H9 (cell line): ENCODE measurements around the gene CCNI2. TPM values are rescaled to one million over a fixed set of nuclear protein-coding genes. Genes with fewer than 3 reads are reported as not detected.

Experiments
- DNase-seq: peaks from one replicate; pipeline ENCODE4 v3.0.0-alpha.2; 2017
- H2AFZ ChIP-seq: one replicate; pipeline ENCODE4 v1.6.1; 2013; ENCODE audit warnings: mild to moderate bottlenecking, low read length, control low read depth, moderate library complexity
- H2AK5ac ChIP-seq: 2 replicates; pipeline ENCODE4 v1.6.1; 2013; ENCODE audit warnings: low read length, control low read depth, mixed read lengths; ENCODE audit not compliant: insufficient read length
- H2BK120ac ChIP-seq: one replicate; pipeline ENCODE4 v1.6.1; 2013; ENCODE audit warnings: low read depth, mild to moderate bottlenecking, low read length, control low read depth, inconsistent platforms; ENCODE audit not compliant: poor library complexity, severe bottlenecking
- H2BK12ac ChIP-seq: 2 replicates; pipeline ENCODE4 v1.6.1; 2013; ENCODE audit warnings: low read length, control low read depth, mixed read lengths, low read depth; ENCODE audit not compliant: insufficient read length
- H2BK15ac ChIP-seq: 2 replicates; pipeline ENCODE4 v1.6.1; 2013; ENCODE audit warnings: low read depth, low read length, control low read depth
- H2BK20ac ChIP-seq: one replicate; pipeline ENCODE4 v1.6.1; 2013; ENCODE audit warnings: low read depth, mild to moderate bottlenecking, low read length, control low read depth, inconsistent platforms; ENCODE audit not compliant: poor library complexity, severe bottlenecking
- H2BK5ac ChIP-seq: 2 replicates; pipeline ENCODE4 v1.6.1; 2013; ENCODE audit warnings: low read length, control low read depth, mixed read lengths; ENCODE audit not compliant: insufficient read length
- H3K14ac ChIP-seq: 2 replicates; pipeline ENCODE4 v1.6.1; 2013; ENCODE audit warnings: low read length, control low read depth; ENCODE audit not compliant: insufficient read depth
- H3K18ac ChIP-seq: 2 replicates; pipeline ENCODE4 v1.6.1; 2013; ENCODE audit warnings: low read depth, mild to moderate bottlenecking, mixed read lengths, low read length, control low read depth; ENCODE audit not compliant: insufficient read length
- H3K23ac ChIP-seq: 2 replicates; pipeline ENCODE4 v1.6.1; 2013; ENCODE audit warnings: low read length, control low read depth, mixed read lengths, low read depth; ENCODE audit not compliant: insufficient read length
- H3K23me2 ChIP-seq: 2 replicates; pipeline ENCODE4 v1.6.1; 2013; ENCODE audit warnings: low read depth, mild to moderate bottlenecking, mixed read lengths, low read length, control low read depth; ENCODE audit not compliant: insufficient read length, poor library complexity, severe bottlenecking
- H3K27ac ChIP-seq: 2 replicates; pipeline ENCODE4 v1.5.1; 2013; ENCODE audit warnings: low read length, control low read depth, mixed read lengths, low read depth; ENCODE audit not compliant: insufficient read length
- H3K27me3 ChIP-seq: 2 replicates; pipeline ENCODE4 v1.6.1; 2013; ENCODE audit warnings: low read length, control low read depth, inconsistent platforms; ENCODE audit not compliant: insufficient read depth
- H3K4ac ChIP-seq: 2 replicates; pipeline ENCODE4 v1.6.1; 2013; ENCODE audit warnings: low read depth, mild to moderate bottlenecking, control low read depth, inconsistent platforms, low read length, moderate library complexity
- H3K4me1 ChIP-seq: 2 replicates; pipeline ENCODE4 v1.6.1; 2013; ENCODE audit warnings: low read length, control low read depth, inconsistent platforms; ENCODE audit not compliant: insufficient read depth
- H3K4me2 ChIP-seq: 2 replicates; pipeline ENCODE4 v1.6.1; 2013; ENCODE audit warnings: low read length, control low read depth, mixed read lengths; ENCODE audit not compliant: insufficient read length, insufficient read depth
- H3K56ac ChIP-seq: 2 replicates; pipeline ENCODE4 v1.6.1; 2013; ENCODE audit warnings: low read depth, mild to moderate bottlenecking, mixed read lengths, low read length, control low read depth; ENCODE audit not compliant: insufficient read length
- H3K79me1 ChIP-seq: 2 replicates; pipeline ENCODE4 v1.6.1; 2013; ENCODE audit warnings: low read depth, mild to moderate bottlenecking, moderate library complexity, low read length, control low read depth, inconsistent platforms; ENCODE audit not compliant: insufficient read depth, poor library complexity, severe bottlenecking
- H3K79me2 ChIP-seq: 2 replicates; pipeline ENCODE4 v1.6.1; 2013; ENCODE audit warnings: low read length, control low read depth, inconsistent platforms; ENCODE audit not compliant: insufficient read depth
- H3K9ac ChIP-seq: 2 replicates; pipeline ENCODE4 v1.6.1; 2013; ENCODE audit warnings: low read length, control low read depth, mixed read lengths; ENCODE audit not compliant: insufficient read length; ENCODE audit errors: extremely low read depth
- H3K9me3 ChIP-seq: one replicate; pipeline ENCODE4 v1.6.1; 2013; ENCODE audit warnings: low read depth, low read length, inconsistent platforms; ENCODE audit not compliant: control insufficient read depth
- H3T11ph ChIP-seq: one replicate; pipeline ENCODE4 v1.6.1; 2013; ENCODE audit warnings: mild to moderate bottlenecking, low read length, control low read depth, inconsistent platforms
- H4K20me1 ChIP-seq: one replicate; pipeline ENCODE4 v1.6.1; 2013; ENCODE audit not compliant: control insufficient read depth, insufficient read length, insufficient read depth
- H4K5ac ChIP-seq: 2 replicates; pipeline ENCODE4 v1.6.1; 2013; ENCODE audit warnings: low read depth, mild to moderate bottlenecking, mixed read lengths, low read length, control low read depth; ENCODE audit not compliant: insufficient read length
- H4K8ac ChIP-seq: replicated peaks from 2 replicates; pipeline ENCODE4 v1.6.1; 2013; ENCODE audit warnings: low read length, control low read depth, mixed read lengths, low read depth; ENCODE audit not compliant: insufficient read length
- H4K91ac ChIP-seq: 2 replicates; pipeline ENCODE4 v1.6.1; 2013; ENCODE audit warnings: low read depth, mild to moderate bottlenecking, moderate library complexity, mixed read lengths, low read length, control low read depth; ENCODE audit not compliant: insufficient read length
- H3K27ac Mint-ChIP-seq, 3 experiments: 2 replicates in 2 of 3; 3 replicates in 1 of 3; pipeline ENCODE4 v1.8.0; 2020 to 2021; ENCODE audit warnings: mixed read lengths in 3 of 3, mild to moderate bottlenecking in 1 of 3, moderate library complexity in 1 of 3
- H3K27me3 Mint-ChIP-seq: 2 replicates; pipeline ENCODE4 v1.8.0; 2021; ENCODE audit warnings: low read depth, mild to moderate bottlenecking, moderate library complexity, mixed read lengths
- H3K36me3 Mint-ChIP-seq, 3 experiments: 2 replicates in 2 of 3; 3 replicates in 1 of 3; pipeline ENCODE4 v1.8.0; 2020 to 2021; ENCODE audit warnings: low read depth in 3 of 3, mixed read lengths in 3 of 3; ENCODE audit not compliant: insufficient read depth in 1 of 3
- H3K4me1 Mint-ChIP-seq, 2 experiments: 2 replicates each; pipeline ENCODE4 v1.8.0; 2020; ENCODE audit warnings: mixed read lengths in 2 of 2
- H3K4me3 Mint-ChIP-seq, 2 experiments: 2 replicates in 1 of 2; 3 replicates in 1 of 2; pipeline ENCODE4 v1.8.0; 2020 to 2021; ENCODE audit warnings: mild to moderate bottlenecking in 2 of 2, mixed read lengths in 2 of 2, moderate library complexity in 1 of 2
- H3K9me3 Mint-ChIP-seq, 2 experiments: 2 replicates in 1 of 2; 3 replicates in 1 of 2; pipeline ENCODE4 v1.8.0; 2020; ENCODE audit warnings: mild to moderate bottlenecking in 2 of 2, mixed read lengths in 2 of 2, moderate library complexity in 1 of 2
- CTCF ChIP-seq: fragments of 200-600 bp; sonication (generic); conservative IDR thresholded peaks from 3 replicates; pipeline ENCODE4 v1.8.0; 2021; ENCODE audit warnings: antibody characterized with exemption, mild to moderate bottlenecking
- WGBS: extraction: QIAGEN DNeasy Blood & Tissue Kit; methylation state at CpG from one replicate; pipeline ENCODE4 v1.1.7; 2013; ENCODE audit warnings: missing lambda C conversion rate, low lambda C conversion rate, mixed read lengths; ENCODE audit not compliant: insufficient read length; ENCODE audit errors: extremely low coverage; 5-methylcytosine and 5-hydroxymethylcytosine counted together
- total RNA-seq: library from RNA; stranded (reverse); gene quantifications from 2 replicates; pipeline ENCODE4 v1.2.1, GENCODE V29; 2021

CCNI2 gene
- total RNA-seq, 1 experiment from 2014 or later, result 0.57 TPM

DNA sequence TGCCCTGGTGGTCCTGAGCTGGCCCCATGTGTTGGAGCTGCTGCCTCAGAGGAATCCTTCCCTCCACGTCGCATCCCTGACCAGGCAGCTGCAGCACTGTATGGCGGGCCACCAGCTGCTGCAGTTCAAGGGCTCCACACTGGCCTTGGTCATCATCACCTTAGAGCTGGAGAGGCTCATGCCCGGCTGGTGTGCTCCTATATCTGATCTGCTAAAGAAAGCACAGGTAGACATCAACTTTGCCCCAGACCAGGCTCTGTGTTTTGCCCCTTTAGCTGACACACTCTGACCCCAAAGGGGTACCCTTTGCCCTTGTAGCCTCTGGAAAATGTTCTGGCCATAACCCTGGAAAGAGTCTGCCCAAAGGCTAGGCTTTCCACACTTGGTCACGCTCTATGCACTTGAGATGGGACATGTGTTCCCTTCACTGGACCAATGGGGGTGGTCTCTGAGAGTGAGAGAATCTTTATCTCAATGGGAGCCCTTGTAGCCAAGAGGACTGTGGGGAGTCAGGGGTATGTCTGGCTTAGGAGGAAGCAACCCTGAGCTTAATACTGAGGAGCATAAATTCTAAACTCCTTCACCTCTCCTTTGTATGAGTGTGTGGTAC lies 4.8 kb downstream of the CCNI2 start:
- Mint-ChIP-seq H3K4me1 (peaks cover 21 to 30% of the 10 kb centered on the region in 2 experiments), H3K9me3 (peaks cover 0 to 3% of the 10 kb centered on the region in 2 experiments; a peak in 1 of 5 replicates), H3K36me3 (no peaks in the 10 kb centered on the region), H3K4me3 (no peak overlapping the region), H3K27me3 (peaks cover 43% of the 10 kb centered on the region), H3K27ac (no peak overlapping the region)
- no peaks in the 10 kb centered on the region for H3K79me2 ChIP-seq
- no peaks in the 10 kb centered on the region for H3K9me3 ChIP-seq
- no peak overlapping the region for H3K9ac ChIP-seq
- H3K27me3 ChIP-seq, result peaks cover 14% of the 10 kb centered on the region; the same call in 1 of the 2 replicates
- no peak overlapping the region for H2BK12ac ChIP-seq
- H4K20me1 ChIP-seq, result no peaks in the 10 kb centered on the region
- no peak overlapping the region for H4K5ac ChIP-seq
- H3K27ac ChIP-seq, result no peak overlapping the region
- H2BK120ac ChIP-seq, result no peak overlapping the region
- no peak overlapping the region for H2BK5ac ChIP-seq
- H3K14ac ChIP-seq, result no peak overlapping the region
- no peak overlapping the region for H3K23ac ChIP-seq
- H3K23me2 ChIP-seq, result peaks cover 3% of the 10 kb centered on the region
- no peak overlapping the region for H3K4me2 ChIP-seq
- no peak overlapping the region for H3K18ac ChIP-seq
- H4K91ac ChIP-seq, result no peak overlapping the region
- H3K79me1 ChIP-seq, result no peaks in the 10 kb centered on the region
- no peak overlapping the region for H3T11ph ChIP-seq
- no peak overlapping the region for H2AK5ac ChIP-seq
- no peaks in the 10 kb centered on the region for H3K4me1 ChIP-seq
- TF ChIP-seq CTCF, result no peak
- no peak overlapping the region for H2BK20ac ChIP-seq
- H4K8ac ChIP-seq, result no peak overlapping the region
- WGBS, result no CpG with 5 or more reads among the region's 5 CpGs
- no peak overlapping the region for H2AFZ ChIP-seq
- no peak for DNase-seq
- H3K4ac ChIP-seq, result no peak overlapping the region
- no peak overlapping the region for H2BK15ac ChIP-seq
- no peak overlapping the region for H3K56ac ChIP-seq
